Endothelial cell of umbilical vein (primary cell): ENCODE data around the gene RING1. TPM values are rescaled to one million over a fixed set of nuclear protein-coding genes. Genes with fewer than 3 reads are reported as not detected.

ENCODE experiments used
- BruUV-seq: library from RNA; stranded (reverse); fragments of 400-500 nt; replicated peaks from 2 replicates; lab custom pipeline; 2021; lab: Mats Ljungman, UMichigan
- CTCF ChIA-PET: fragments of 300-600, 350-600 bp; sonication (Branson Sonifier 250); formaldehyde crosslinking; loops from one replicate; lab custom pipeline; 2021; ENCODE audit warnings: antibody characterized with exemption, inconsistent platforms; lab: Charles Lee
- POLR2A ChIA-PET: fragments of 300-600, 350-600 bp; sonication (Branson Sonifier 250); formaldehyde crosslinking; loops from one replicate; lab custom pipeline; 2021; ENCODE audit warnings: antibody characterized with exemption, inconsistent platforms; lab: Charles Lee
- DNase-seq: peaks from one replicate; pipeline ENCODE4 v3.0.0-alpha.2; 2011; ENCODE audit warnings: low read depth, low spot score
- FAIRE-seq: peaks from 2 replicates; lab custom pipeline; 2011; peaks lifted over from hg19 to GRCh38; lab: Jason Lieb, UNC
- H2AFZ ChIP-seq: 2 replicates; pipeline ENCODE4 v1.6.0; 2012; ENCODE audit warnings: low read depth, low read length, control low read depth, inconsistent platforms
- H3K27ac ChIP-seq: 2 replicates; pipeline ENCODE4 v1.5.1; 2011; ENCODE audit warnings: low read depth, mild to moderate bottlenecking, control low read depth, low read length, moderate library complexity; ENCODE audit not compliant: insufficient read depth
- H3K27me3 ChIP-seq, 2 experiments: 2 replicates each; pipeline versions ENCODE4 v1.6.0 to v1.6.1; 2011; ENCODE audit warnings: low read length in 2 of 2, mixed read lengths in 1 of 2; ENCODE audit not compliant: control insufficient read depth in 2 of 2, insufficient read depth in 2 of 2
- H3K36me3 ChIP-seq, 2 experiments: 2 replicates in 1 of 2; 3 replicates in 1 of 2; pipeline ENCODE4 v1.5.1; 2011; ENCODE audit warnings: low read length in 2 of 2, mild to moderate bottlenecking in 1 of 2, moderate library complexity in 1 of 2; ENCODE audit not compliant: control insufficient read depth in 2 of 2, insufficient read depth in 2 of 2; ENCODE audit errors: extremely low read depth in 1 of 2
- H3K4me1 ChIP-seq: 3 replicates; pipeline ENCODE4 v1.5.1; 2011; ENCODE audit warnings: mild to moderate bottlenecking, low read length; ENCODE audit not compliant: control insufficient read depth, insufficient read depth; ENCODE audit errors: extremely low read depth
- H3K4me2 ChIP-seq: 2 replicates; pipeline ENCODE4 v1.6.1; 2011; ENCODE audit warnings: low read length, control low read depth, mixed read lengths; ENCODE audit not compliant: insufficient read depth
- H3K4me3 ChIP-seq, 3 experiments: fragments of 200-600 bp in 1 of 3; sonication (generic), shearing (Covaris generic) in 1 of 3; replicated peaks in 1 of 3; 2 replicates each; pipeline ENCODE4 v1.5.1; 2011 to 2016; ENCODE audit warnings: control low read depth in 3 of 3, low read length in 3 of 3, mild to moderate bottlenecking in 2 of 3, inconsistent platforms in 1 of 3, low read depth in 1 of 3, moderate library complexity in 1 of 3; ENCODE audit not compliant: insufficient read depth in 1 of 3
- H3K79me2 ChIP-seq: 2 replicates; pipeline ENCODE4 v1.6.0; 2012; ENCODE audit warnings: low read length, inconsistent platforms; ENCODE audit not compliant: control insufficient read depth, insufficient read depth
- H3K9ac ChIP-seq: replicated peaks from 2 replicates; pipeline ENCODE3; 2011; ENCODE audit warnings: low read length, control low read depth; ENCODE audit not compliant: insufficient read depth; ENCODE audit errors: extremely low read depth
- H3K9me1 ChIP-seq: replicated peaks from 3 replicates; pipeline ENCODE4 v1.6.0; 2011; ENCODE audit warnings: mild to moderate bottlenecking, low read length; ENCODE audit not compliant: control insufficient read depth, insufficient read depth; ENCODE audit errors: extremely low read depth
- H3K9me3 ChIP-seq: replicated peaks from 2 replicates; pipeline ENCODE4 v1.5.1; 2012; ENCODE audit warnings: low read length, inconsistent platforms; ENCODE audit not compliant: control insufficient read depth, insufficient read depth
- H4K20me1 ChIP-seq: replicated peaks from 2 replicates; pipeline ENCODE3; 2011; ENCODE audit warnings: mild to moderate bottlenecking, low read length; ENCODE audit not compliant: control insufficient read depth, insufficient read depth; ENCODE audit errors: extremely low read depth
- CTCF ChIP-seq, 2 donors: IDR thresholded peaks; 1 replicate in 1 of 2; 2 replicates in 1 of 2; pipeline ENCODE4 v1.5.1; 2011; ENCODE audit warnings: low read length in 2 of 2, mild to moderate bottlenecking in 2 of 2, moderate library complexity in 2 of 2, control low read depth in 1 of 2, inconsistent platforms in 1 of 2, low read depth in 1 of 2; ENCODE audit not compliant: insufficient read depth in 1 of 2; ENCODE audit errors: extremely low read depth in 1 of 2
- FOS ChIP-seq: IDR thresholded peaks from 2 replicates; pipeline ENCODE4 v1.6.1; 2011; ENCODE audit warnings: mild to moderate bottlenecking, low read length, moderate library complexity, borderline replicate concordance; ENCODE audit not compliant: insufficient read depth
- MYC ChIP-seq: IDR thresholded peaks from one replicate; pipeline ENCODE4 v1.6.1; 2011; ENCODE audit warnings: mild to moderate bottlenecking, low read depth, low read length
- POLR2A ChIP-seq: IDR thresholded peaks from 2 replicates; pipeline ENCODE4 v1.6.1; 2012; ENCODE audit warnings: low read depth, mild to moderate bottlenecking, control low read depth, low read length
- POLR2AphosphoS5 ChIP-seq: IDR thresholded peaks from 2 replicates; pipeline ENCODE4 v1.6.1; 2012; ENCODE audit warnings: low read depth, mild to moderate bottlenecking, control low read depth, low read length, moderate library complexity; ENCODE audit not compliant: insufficient read depth
- dilution Hi-C: fragments of 300-500 bp; cut with MboI; formaldehyde crosslinking; loops from one replicate; pipeline ENCODE4 v1.15.0; 2019; ENCODE audit warnings: low sequenced_read_pairs; ENCODE audit not compliant: extremely low pct_ligation_motif_present
- intact Hi-C: fragments of 100-400 bp; cut with micrococcal nuclease; formaldehyde crosslinking; loops from one replicate; pipeline ENCODE4 v1.10.0; 2022
- polyA plus RNA-seq, 4 experiments: library from polyadenylated mRNA; depleted of rRNA in 3 of 4; stranded (reverse) in 3 of 4; unstranded in 1 of 4; fragments of >200 nt; gene quantifications; 2 replicates each; pipeline versions ENCODE4 v1.2.1 to v1.2.3, GENCODE V29; 2011 to 2012; ENCODE audit warnings: missing spikeins in 1 of 4
- total RNA-seq: library from RNA; stranded (reverse); gene quantifications from 2 replicates; pipeline ENCODE4 v1.2.3, GENCODE V29; 2021

Gene RING1
- total and polyA plus RNA-seq, 2 donors (not counting 3 experiments of a cell fraction or from before 2014, with no cell fraction given): 26.8 to 27.9 TPM

- BruUV-seq: no TSS peak
- dilution Hi-C loops: no loop called here
- ChIA-PET POLR2A (no interaction called here), CTCF (interaction anchor here (0.6 to 2.3 kb wide), 24 partner anchors 8 to 214 kb away, joined by 3 to 26 read pairs (median 3); partner anchors contain the start of gene RING1)
- DNase-seq: peak; percentile 70
- Histone ChIP-seq H3K27ac (no peak overlapping the region), H3K9me1 (no peaks in the 10 kb centered on the region), H3K27me3 (peaks cover under 1 to 3% of the 10 kb centered on the region in 2 experiments), H2AFZ (no peak overlapping the region), H3K36me3 (peaks cover 7 to 33% of the 10 kb centered on the region in 2 experiments), H3K9ac (no peak overlapping the region), H3K4me2 (no peak overlapping the region), H3K79me2 (peaks cover 32% of the 10 kb centered on the region), H3K4me3 (no peak overlapping the region), H3K9me3 (no peaks in the 10 kb centered on the region), H3K4me1 (peaks cover 24% of the 10 kb centered on the region), H4K20me1 (no peaks in the 10 kb centered on the region)
- peak; percentile 80 for FAIRE-seq
- TF ChIP-seq CTCF (IDR thresholded peaks at IDR 0.05; ENCODE audit: extremely low read depth in 1 of 2, insufficient read depth in 1 of 2, low read depth in 1 of 2, low read length in 2 of 2): peak; percentile 70 to 78
- no peak for TF ChIP-seq POLR2A
- intact Hi-C loops: loop anchor here (1.0 kb wide), 2 partner anchors 36 to 79 kb away; no protein-coding TSS in a partner anchor
These were observed 10.8 kb upstream of the RING1 start for GRCh38 chr6:33197431-33198048.

- H3K4me3 ChIP-seq: no peak overlapping the region
These were observed 10.0 kb upstream of the RING1 start for GRCh38 chr6:33198159-33198852.

More at GRCh38 chr6:33198159-33198852, 10.0 kb upstream of the RING1 start:
- Histone ChIP-seq H3K79me2 (peaks cover 38% of the 10 kb centered on the region), H3K27me3 (no peaks in the 10 kb centered on the region), H3K9me3 (no peaks in the 10 kb centered on the region), H3K27ac (no peak overlapping the region), H2AFZ (no peak overlapping the region), H3K4me2 (no peak overlapping the region), H3K9me1 (no peaks in the 10 kb centered on the region), H3K36me3 (peaks cover 12 to 38% of the 10 kb centered on the region in 2 experiments), H4K20me1 (no peaks in the 10 kb centered on the region), H3K9ac (no peak overlapping the region), H3K4me1 (peaks cover 18% of the 10 kb centered on the region)
- no TSS peak for BruUV-seq
- POLR2A ChIA-PET: no interaction called here
- intact Hi-C loops (no loop called here), dilution Hi-C loops (no loop called here)
- no peak for FAIRE-seq
- no peak for TF ChIP-seq POLR2AphosphoS5
- TF ChIP-seq MYC: no peak
- TF ChIP-seq FOS: no peak
- CTCF ChIA-PET: interaction anchor here (0.6 to 2.3 kb wide), 17 partner anchors 9 to 214 kb away, joined by 3 to 26 read pairs (median 4); partner anchors contain the start of gene RING1
- DNase-seq: no peak
